ENCODE data around the gene ERC2.

DNA sequence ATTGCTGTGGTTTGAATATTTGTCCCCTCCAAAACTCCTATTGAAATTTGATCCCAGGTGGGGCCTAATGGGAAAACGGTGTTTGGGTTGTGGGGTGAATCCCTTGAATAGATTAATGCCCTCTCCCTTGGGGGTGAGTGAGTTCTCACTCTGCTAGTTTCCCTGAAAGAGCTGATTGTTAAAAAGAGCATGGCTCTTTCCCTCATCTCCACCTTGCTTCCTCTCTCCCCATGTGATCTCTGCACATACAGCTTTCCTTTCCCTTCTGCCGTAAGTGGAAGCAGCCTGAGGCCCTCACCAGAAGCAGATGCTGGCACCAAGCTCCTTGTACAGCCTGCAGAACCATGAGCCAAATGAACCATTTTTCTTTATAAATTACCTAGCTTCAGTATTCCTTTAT is 586.3 kb downstream of the ERC2 start:
- TF ChIP-seq, protein P1, sequence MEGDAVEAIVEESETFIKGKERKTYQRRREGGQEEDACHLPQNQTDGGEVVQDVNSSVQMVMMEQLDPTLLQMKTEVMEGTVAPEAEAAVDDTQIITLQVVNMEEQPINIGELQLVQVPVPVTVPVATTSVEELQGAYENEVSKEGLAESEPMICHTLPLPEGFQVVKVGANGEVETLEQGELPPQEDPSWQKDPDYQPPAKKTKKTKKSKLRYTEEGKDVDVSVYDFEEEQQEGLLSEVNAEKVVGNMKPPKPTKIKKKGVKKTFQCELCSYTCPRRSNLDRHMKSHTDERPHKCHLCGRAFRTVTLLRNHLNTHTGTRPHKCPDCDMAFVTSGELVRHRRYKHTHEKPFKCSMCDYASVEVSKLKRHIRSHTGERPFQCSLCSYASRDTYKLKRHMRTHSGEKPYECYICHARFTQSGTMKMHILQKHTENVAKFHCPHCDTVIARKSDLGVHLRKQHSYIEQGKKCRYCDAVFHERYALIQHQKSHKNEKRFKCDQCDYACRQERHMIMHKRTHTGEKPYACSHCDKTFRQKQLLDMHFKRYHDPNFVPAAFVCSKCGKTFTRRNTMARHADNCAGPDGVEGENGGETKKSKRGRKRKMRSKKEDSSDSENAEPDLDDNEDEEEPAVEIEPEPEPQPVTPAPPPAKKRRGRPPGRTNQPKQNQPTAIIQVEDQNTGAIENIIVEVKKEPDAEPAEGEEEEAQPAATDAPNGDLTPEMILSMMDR (conservative IDR thresholded peaks at IDR 0.05 in 1 of 2, IDR thresholded peaks at IDR 0.05 in 1 of 2; ENCODE audit: low read depth in 1 of 2, low read length in 2 of 2): no peak
- no peak for TF ChIP-seq EZH2 (IDR thresholded peaks at IDR 0.05; ENCODE audit: low read length, missing control alignments)

All from fibroblast of lung (primary cell).